ENCODE data around the gene MPV17L2.

- TF ChIP-seq POLR2A (IDR thresholded peaks at IDR 0.05; ENCODE audit: low read depth) (no peak), CTCF (IDR thresholded peaks at IDR 0.05) (no peak), EP300 (IDR thresholded peaks at IDR 0.05) (no peak), POLR2AphosphoS5 (IDR thresholded peaks at IDR 0.05) (no peak)
Measured at GRCh38 chr19:18231775-18232174, 38.8 kb downstream of the MPV17L2 start.
